Endothelial cell of umbilical vein (primary cell): ENCODE data around the gene DARS1. TPM values are rescaled to one million over a fixed set of nuclear protein-coding genes. Genes with fewer than 3 reads are reported as not detected.
A peak's percentile ranks its signal among the peaks of the same experiment; 100 is the strongest.

ENCODE experiments used
- BruUV-seq: library from RNA; stranded (reverse); fragments of 400-500 nt; replicated peaks from 2 replicates; lab custom pipeline; 2021; lab: Mats Ljungman, UMichigan
- CTCF ChIA-PET: fragments of 300-600, 350-600 bp; sonication (Branson Sonifier 250); formaldehyde crosslinking; loops from one replicate; lab custom pipeline; 2021; ENCODE audit warnings: antibody characterized with exemption, inconsistent platforms; lab: Charles Lee
- POLR2A ChIA-PET: fragments of 300-600, 350-600 bp; sonication (Branson Sonifier 250); formaldehyde crosslinking; loops from one replicate; lab custom pipeline; 2021; ENCODE audit warnings: antibody characterized with exemption, inconsistent platforms; lab: Charles Lee
- DNase-seq: peaks from one replicate; pipeline ENCODE4 v3.0.0-alpha.2; 2011; ENCODE audit warnings: low read depth, low spot score
- FAIRE-seq: peaks from 2 replicates; lab custom pipeline; 2011; peaks lifted over from hg19 to GRCh38; lab: Jason Lieb, UNC
- H2AFZ ChIP-seq: 2 replicates; pipeline ENCODE4 v1.6.0; 2012; ENCODE audit warnings: low read depth, low read length, control low read depth, inconsistent platforms
- H3K27ac ChIP-seq: 2 replicates; pipeline ENCODE4 v1.5.1; 2011; ENCODE audit warnings: low read depth, mild to moderate bottlenecking, control low read depth, low read length, moderate library complexity; ENCODE audit not compliant: insufficient read depth
- H3K27me3 ChIP-seq, 2 experiments: 2 replicates each; pipeline versions ENCODE4 v1.6.0 to v1.6.1; 2011; ENCODE audit warnings: low read length in 2 of 2, mixed read lengths in 1 of 2; ENCODE audit not compliant: control insufficient read depth in 2 of 2, insufficient read depth in 2 of 2
- H3K36me3 ChIP-seq, 2 experiments: 2 replicates in 1 of 2; 3 replicates in 1 of 2; pipeline ENCODE4 v1.5.1; 2011; ENCODE audit warnings: low read length in 2 of 2, mild to moderate bottlenecking in 1 of 2, moderate library complexity in 1 of 2; ENCODE audit not compliant: control insufficient read depth in 2 of 2, insufficient read depth in 2 of 2; ENCODE audit errors: extremely low read depth in 1 of 2
- H3K4me1 ChIP-seq: 3 replicates; pipeline ENCODE4 v1.5.1; 2011; ENCODE audit warnings: mild to moderate bottlenecking, low read length; ENCODE audit not compliant: control insufficient read depth, insufficient read depth; ENCODE audit errors: extremely low read depth
- H3K4me2 ChIP-seq: 2 replicates; pipeline ENCODE4 v1.6.1; 2011; ENCODE audit warnings: low read length, control low read depth, mixed read lengths; ENCODE audit not compliant: insufficient read depth
- H3K4me3 ChIP-seq, 3 experiments: fragments of 200-600 bp in 1 of 3; sonication (generic), shearing (Covaris generic) in 1 of 3; replicated peaks in 1 of 3; 2 replicates each; pipeline ENCODE4 v1.5.1; 2011 to 2016; ENCODE audit warnings: control low read depth in 3 of 3, low read length in 3 of 3, mild to moderate bottlenecking in 2 of 3, inconsistent platforms in 1 of 3, low read depth in 1 of 3, moderate library complexity in 1 of 3; ENCODE audit not compliant: insufficient read depth in 1 of 3
- H3K79me2 ChIP-seq: 2 replicates; pipeline ENCODE4 v1.6.0; 2012; ENCODE audit warnings: low read length, inconsistent platforms; ENCODE audit not compliant: control insufficient read depth, insufficient read depth
- H3K9ac ChIP-seq: replicated peaks from 2 replicates; pipeline ENCODE3; 2011; ENCODE audit warnings: low read length, control low read depth; ENCODE audit not compliant: insufficient read depth; ENCODE audit errors: extremely low read depth
- H3K9me1 ChIP-seq: replicated peaks from 3 replicates; pipeline ENCODE4 v1.6.0; 2011; ENCODE audit warnings: mild to moderate bottlenecking, low read length; ENCODE audit not compliant: control insufficient read depth, insufficient read depth; ENCODE audit errors: extremely low read depth
- H3K9me3 ChIP-seq: replicated peaks from 2 replicates; pipeline ENCODE4 v1.5.1; 2012; ENCODE audit warnings: low read length, inconsistent platforms; ENCODE audit not compliant: control insufficient read depth, insufficient read depth
- H4K20me1 ChIP-seq: replicated peaks from 2 replicates; pipeline ENCODE3; 2011; ENCODE audit warnings: mild to moderate bottlenecking, low read length; ENCODE audit not compliant: control insufficient read depth, insufficient read depth; ENCODE audit errors: extremely low read depth
- EZH2 ChIP-seq: IDR thresholded peaks from 2 replicates; pipeline ENCODE4 v1.6.1; 2012; ENCODE audit warnings: borderline replicate concordance, low read depth, mild to moderate bottlenecking, moderate library complexity, low read length, inconsistent platforms; ENCODE audit not compliant: severe bottlenecking
- GATA2 ChIP-seq: IDR thresholded peaks from 2 replicates; pipeline ENCODE4 v1.7.0; 2011; ENCODE audit warnings: low read depth, mild to moderate bottlenecking, moderate library complexity, mixed read lengths, low read length; ENCODE audit not compliant: insufficient read length, insufficient read depth
- MYC ChIP-seq: IDR thresholded peaks from one replicate; pipeline ENCODE4 v1.6.1; 2011; ENCODE audit warnings: mild to moderate bottlenecking, low read depth, low read length
- POLR2A ChIP-seq: IDR thresholded peaks from 2 replicates; pipeline ENCODE4 v1.6.1; 2012; ENCODE audit warnings: low read depth, mild to moderate bottlenecking, control low read depth, low read length
- POLR2AphosphoS5 ChIP-seq: IDR thresholded peaks from 2 replicates; pipeline ENCODE4 v1.6.1; 2012; ENCODE audit warnings: low read depth, mild to moderate bottlenecking, control low read depth, low read length, moderate library complexity; ENCODE audit not compliant: insufficient read depth
- dilution Hi-C: fragments of 300-500 bp; cut with MboI; formaldehyde crosslinking; loops from one replicate; pipeline ENCODE4 v1.15.0; 2019; ENCODE audit warnings: low sequenced_read_pairs; ENCODE audit not compliant: extremely low pct_ligation_motif_present
- intact Hi-C: fragments of 100-400 bp; cut with micrococcal nuclease; formaldehyde crosslinking; loops from one replicate; pipeline ENCODE4 v1.10.0; 2022
- polyA plus RNA-seq, 4 experiments: library from polyadenylated mRNA; depleted of rRNA in 3 of 4; stranded (reverse) in 3 of 4; unstranded in 1 of 4; fragments of >200 nt; gene quantifications; 2 replicates each; pipeline versions ENCODE4 v1.2.1 to v1.2.3, GENCODE V29; 2011 to 2012; ENCODE audit warnings: missing spikeins in 1 of 4
- total RNA-seq: library from RNA; stranded (reverse); gene quantifications from 2 replicates; pipeline ENCODE4 v1.2.3, GENCODE V29; 2021
- TF ChIP-seq, protein P1 (sequence below), 2 donors: IDR thresholded peaks; 1 replicate in 1 of 2; 2 replicates in 1 of 2; pipeline ENCODE4 v1.5.1; 2011; ENCODE audit warnings: low read length in 2 of 2, mild to moderate bottlenecking in 2 of 2, moderate library complexity in 2 of 2, control low read depth in 1 of 2, inconsistent platforms in 1 of 2, low read depth in 1 of 2; ENCODE audit not compliant: insufficient read depth in 1 of 2; ENCODE audit errors: extremely low read depth in 1 of 2

Gene DARS1
- total and polyA plus RNA-seq, 2 donors (not counting 3 experiments of a cell fraction or from before 2014, with no cell fraction given), result 20.9 to 41.5 TPM

DNA sequence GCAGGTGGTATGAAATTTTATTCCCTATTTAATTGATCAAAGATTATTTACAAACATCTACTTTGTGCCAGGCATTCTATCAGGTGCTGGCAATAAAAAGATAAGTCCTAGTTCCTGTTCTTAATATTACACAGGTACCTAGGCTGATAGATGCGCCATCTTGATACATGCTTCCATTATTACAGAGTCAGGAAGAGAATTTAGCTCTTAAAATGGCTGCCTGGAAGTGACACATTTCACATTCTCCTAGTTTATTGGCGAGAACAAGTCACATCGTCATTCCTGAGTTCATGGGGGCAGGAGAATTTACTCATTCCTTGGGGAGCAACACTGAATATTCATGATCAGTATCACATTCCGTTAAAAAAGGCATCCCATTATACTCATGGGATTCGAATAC lies 1.1 kb upstream of the DARS1 start:
- DNase-seq, result no peak
- no peaks in the 10 kb centered on the region for H3K9me1 ChIP-seq
- peaks cover 17% of the 10 kb centered on the region for H3K79me2 ChIP-seq
- dilution Hi-C loops (no loop called here), intact Hi-C loops (loop anchor here (2.0 kb wide), 1 partner anchor 14 kb away; no protein-coding TSS in a partner anchor)
- H3K27me3 ChIP-seq, result peaks cover 3 to 6% of the 10 kb centered on the region in 2 experiments
- peaks cover 13% of the 10 kb centered on the region for H3K4me1 ChIP-seq
- no TSS peak for BruUV-seq
- no peak overlapping the region for H3K4me3 ChIP-seq
- H4K20me1 ChIP-seq, result no peaks in the 10 kb centered on the region
- ChIA-PET CTCF (interaction anchor here (1.2 to 1.5 kb wide), 4 partner anchors 10 to 398 kb away, joined by 3 to 4 read pairs (median 3); no protein-coding TSS in a partner anchor), POLR2A (no interaction called here)
- H3K9ac ChIP-seq, result no peak overlapping the region
- H3K27ac ChIP-seq, result no peak overlapping the region
- TF ChIP-seq POLR2AphosphoS5 (no peak), MYC (no peak)
- no peak overlapping the region for H2AFZ ChIP-seq
- FAIRE-seq, result no peak
- H3K36me3 ChIP-seq, result no peaks in the 10 kb centered on the region
- no peaks in the 10 kb centered on the region for H3K9me3 ChIP-seq
- H3K4me2 ChIP-seq, result no peak overlapping the region

DNA sequence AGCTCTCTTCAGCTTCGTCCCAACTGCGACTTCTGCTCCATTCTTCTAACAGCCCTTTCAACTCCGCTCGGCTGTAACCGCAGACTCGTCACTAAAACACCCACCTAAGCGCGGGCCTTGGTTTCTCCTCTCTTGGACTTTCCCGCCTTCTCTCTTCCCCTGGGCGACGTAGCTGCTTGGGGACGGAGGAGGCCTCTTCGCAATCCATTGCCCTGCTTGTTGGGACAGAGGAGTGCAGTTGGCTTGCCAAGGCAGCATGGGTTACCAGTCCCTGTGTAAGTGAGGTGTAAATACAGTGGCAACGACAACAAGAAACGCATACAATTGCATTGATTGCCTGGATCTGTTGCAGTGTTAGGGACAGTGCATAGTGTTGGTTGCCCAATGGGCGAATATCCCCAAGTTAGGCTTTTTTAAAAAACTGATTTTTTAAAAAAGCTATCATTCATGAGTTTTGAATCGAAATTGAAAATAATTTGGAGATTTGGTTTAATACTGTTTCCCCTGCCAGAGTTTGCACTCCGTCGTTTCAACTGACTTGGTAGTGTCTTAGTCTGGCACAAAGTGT lies 484 bp upstream of the DARS1 start:
- TF ChIP-seq, protein P1, sequence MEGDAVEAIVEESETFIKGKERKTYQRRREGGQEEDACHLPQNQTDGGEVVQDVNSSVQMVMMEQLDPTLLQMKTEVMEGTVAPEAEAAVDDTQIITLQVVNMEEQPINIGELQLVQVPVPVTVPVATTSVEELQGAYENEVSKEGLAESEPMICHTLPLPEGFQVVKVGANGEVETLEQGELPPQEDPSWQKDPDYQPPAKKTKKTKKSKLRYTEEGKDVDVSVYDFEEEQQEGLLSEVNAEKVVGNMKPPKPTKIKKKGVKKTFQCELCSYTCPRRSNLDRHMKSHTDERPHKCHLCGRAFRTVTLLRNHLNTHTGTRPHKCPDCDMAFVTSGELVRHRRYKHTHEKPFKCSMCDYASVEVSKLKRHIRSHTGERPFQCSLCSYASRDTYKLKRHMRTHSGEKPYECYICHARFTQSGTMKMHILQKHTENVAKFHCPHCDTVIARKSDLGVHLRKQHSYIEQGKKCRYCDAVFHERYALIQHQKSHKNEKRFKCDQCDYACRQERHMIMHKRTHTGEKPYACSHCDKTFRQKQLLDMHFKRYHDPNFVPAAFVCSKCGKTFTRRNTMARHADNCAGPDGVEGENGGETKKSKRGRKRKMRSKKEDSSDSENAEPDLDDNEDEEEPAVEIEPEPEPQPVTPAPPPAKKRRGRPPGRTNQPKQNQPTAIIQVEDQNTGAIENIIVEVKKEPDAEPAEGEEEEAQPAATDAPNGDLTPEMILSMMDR (IDR thresholded peaks at IDR 0.05; ENCODE audit: extremely low read depth in 1 of 2, insufficient read depth in 1 of 2, low read depth in 1 of 2, low read length in 2 of 2), result no peak
- TF ChIP-seq EZH2, result no peak
- no peak for TF ChIP-seq GATA2
- TF ChIP-seq POLR2A, result no peak
- Histone ChIP-seq H3K27ac (no peak overlapping the region), H3K9me1 (no peaks in the 10 kb centered on the region), H3K9me3 (no peaks in the 10 kb centered on the region), H3K9ac (no peak overlapping the region), H3K36me3 (no peaks in the 10 kb centered on the region), H3K4me2 (peak overlapping the region; percentile 97), H3K27me3 (peaks cover 0 to 1% of the 10 kb centered on the region in 2 experiments), H3K4me1 (peaks cover 13% of the 10 kb centered on the region), H3K79me2 (peaks cover 19% of the 10 kb centered on the region), H2AFZ (peak overlapping the region; percentile 59), H3K4me3 (peak overlapping the region in 2 of 3 experiments; percentile 93 to 94), H4K20me1 (no peaks in the 10 kb centered on the region)
- CTCF ChIA-PET, result interaction anchor here (1.2 to 1.5 kb wide), 3 partner anchors 72 to 399 kb away, joined by 3 to 4 read pairs (median 3); no protein-coding TSS in a partner anchor
- BruUV-seq, result no TSS peak
- POLR2A ChIA-PET, result interaction anchor here (0.7 kb wide), 1 partner anchor 104 kb away, joined by 4 read pairs; no protein-coding TSS in a partner anchor
- dilution Hi-C loops, result no loop called here
- no peak for FAIRE-seq
- no peak for DNase-seq
- intact Hi-C loops, result loop anchor here (1.0 to 2.0 kb wide), 4 partner anchors 15 to 256 kb away; no protein-coding TSS in a partner anchor
